ENCODE measurements around the gene RBP2. TPM values are rescaled to one million over a fixed set of nuclear protein-coding genes. Genes with fewer than 3 reads are reported as not detected.
"Not testable (repeated sequence)": the region's sequence is repeated elsewhere in the genome, so short reads cannot be mapped to it uniquely, and the experiment has no call there.

RBP2 gene
- total and polyA plus RNA-seq, 2 donors from 2014 or later, result 13.5 TPM; not detected in 1

DNA sequence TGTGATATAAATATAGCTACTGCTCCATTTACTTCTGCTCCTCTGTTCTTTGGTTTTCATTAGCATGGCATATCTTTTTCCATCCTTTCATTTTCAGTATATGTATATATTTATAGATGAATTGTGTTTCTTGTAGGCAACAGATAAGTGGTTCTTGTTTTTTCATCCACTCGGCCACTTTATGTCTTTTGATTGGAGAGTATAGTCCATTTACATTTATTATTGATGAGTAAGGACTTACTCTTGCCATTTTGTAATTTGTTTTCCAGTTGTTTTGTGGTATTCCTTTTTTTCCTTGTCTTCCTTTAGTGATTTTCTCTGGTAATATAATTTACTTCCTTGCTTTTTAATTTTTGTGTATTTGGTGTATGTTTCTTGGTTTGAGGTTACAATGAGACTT is 60.0 kb downstream of the RBP2 start:
- Histone ChIP-seq H3K9me3 (ENCODE audit: control insufficient read depth in 2 of 3, insufficient read depth in 1 of 3, low read length in 3 of 3) (peaks cover 0 to 10% (median 0%) of the 10 kb centered on the region in 3 donors), H3K9ac (ENCODE audit: low read length in 3 of 3) (no peak overlapping the region), H3K4me3 (ENCODE audit: low read length in 3 of 3) (no peak overlapping the region), H3K36me3 (ENCODE audit: control insufficient read depth in 2 of 3, insufficient read depth in 3 of 3, low read length in 3 of 3) (no peaks in the 10 kb centered on the region), H3K27ac (ENCODE audit: low read depth in 2 of 2, low read length in 2 of 2) (no peak overlapping the region), H3K4me1 (ENCODE audit: control insufficient read depth in 2 of 3, insufficient read depth in 2 of 3, low read depth in 1 of 3, low read length in 3 of 3) (no peaks in the 10 kb centered on the region), H3K27me3 (ENCODE audit: control insufficient read depth, insufficient read depth, low read length) (no peaks in the 10 kb centered on the region)
- TF ChIP-seq, protein P1, sequence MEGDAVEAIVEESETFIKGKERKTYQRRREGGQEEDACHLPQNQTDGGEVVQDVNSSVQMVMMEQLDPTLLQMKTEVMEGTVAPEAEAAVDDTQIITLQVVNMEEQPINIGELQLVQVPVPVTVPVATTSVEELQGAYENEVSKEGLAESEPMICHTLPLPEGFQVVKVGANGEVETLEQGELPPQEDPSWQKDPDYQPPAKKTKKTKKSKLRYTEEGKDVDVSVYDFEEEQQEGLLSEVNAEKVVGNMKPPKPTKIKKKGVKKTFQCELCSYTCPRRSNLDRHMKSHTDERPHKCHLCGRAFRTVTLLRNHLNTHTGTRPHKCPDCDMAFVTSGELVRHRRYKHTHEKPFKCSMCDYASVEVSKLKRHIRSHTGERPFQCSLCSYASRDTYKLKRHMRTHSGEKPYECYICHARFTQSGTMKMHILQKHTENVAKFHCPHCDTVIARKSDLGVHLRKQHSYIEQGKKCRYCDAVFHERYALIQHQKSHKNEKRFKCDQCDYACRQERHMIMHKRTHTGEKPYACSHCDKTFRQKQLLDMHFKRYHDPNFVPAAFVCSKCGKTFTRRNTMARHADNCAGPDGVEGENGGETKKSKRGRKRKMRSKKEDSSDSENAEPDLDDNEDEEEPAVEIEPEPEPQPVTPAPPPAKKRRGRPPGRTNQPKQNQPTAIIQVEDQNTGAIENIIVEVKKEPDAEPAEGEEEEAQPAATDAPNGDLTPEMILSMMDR (IDR thresholded peaks at IDR 0.05; ENCODE audit: borderline replicate concordance, extremely low read depth, insufficient read depth), result no peak
- intact Hi-C loops (cut with DNase I), result no loop called here
- no peak for DNase-seq
- no peak for FAIRE-seq

DNA sequence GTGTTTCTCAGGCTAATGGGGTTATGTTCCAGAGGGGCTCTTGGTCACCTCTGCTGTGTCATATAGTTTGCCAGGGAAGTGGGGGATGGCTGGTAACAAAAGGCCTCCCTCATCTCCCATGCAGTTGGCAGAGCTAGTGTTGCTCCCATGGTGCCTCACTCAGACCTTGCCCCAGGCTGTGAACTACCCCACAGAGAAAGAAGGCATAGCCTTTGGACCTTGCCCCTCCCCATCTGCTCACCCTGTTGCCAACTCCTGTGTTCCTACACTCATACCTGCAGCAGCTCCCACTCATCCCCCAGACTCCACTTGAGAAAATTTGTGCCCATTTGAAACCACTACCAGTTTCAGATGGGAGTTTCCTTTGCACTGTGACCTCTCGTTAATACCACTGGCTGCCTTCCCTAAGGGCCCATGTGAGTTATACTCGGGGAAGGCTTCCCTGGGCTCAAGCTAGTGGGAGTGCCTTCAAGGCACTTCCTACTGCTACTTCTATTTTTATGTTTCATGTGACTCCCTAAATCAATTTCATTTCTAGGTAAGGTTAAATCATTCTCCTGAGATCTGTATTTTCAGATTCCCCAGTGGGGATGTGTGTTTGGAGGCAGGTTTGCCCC is 61.6 kb downstream of the RBP2 start:
- FAIRE-seq (no peak), DNase-seq (no peak)
- Histone ChIP-seq H3K36me3 (ENCODE audit: control insufficient read depth in 2 of 3, insufficient read depth in 3 of 3, low read length in 3 of 3) (no peaks in the 10 kb centered on the region), H3K4me1 (ENCODE audit: control insufficient read depth in 2 of 3, insufficient read depth in 2 of 3, low read depth in 1 of 3, low read length in 3 of 3) (no peaks in the 10 kb centered on the region), H3K9me3 (ENCODE audit: control insufficient read depth in 2 of 3, insufficient read depth in 1 of 3, low read length in 3 of 3) (peaks cover 0 to 10% (median 0%) of the 10 kb centered on the region in 3 donors), H3K27me3 (ENCODE audit: control insufficient read depth, insufficient read depth, low read length) (no peaks in the 10 kb centered on the region), H3K27ac (ENCODE audit: low read depth in 2 of 2, low read length in 2 of 2) (no peak overlapping the region), H3K4me3 (ENCODE audit: low read length in 3 of 3) (no peak overlapping the region), H3K9ac (ENCODE audit: low read length in 3 of 3) (no peak overlapping the region)
- intact Hi-C loops (cut with DNase I), result no loop called here
- TF ChIP-seq, protein P1 (IDR thresholded peaks at IDR 0.05; ENCODE audit: borderline replicate concordance, extremely low read depth, insufficient read depth), result no peak

DNA sequence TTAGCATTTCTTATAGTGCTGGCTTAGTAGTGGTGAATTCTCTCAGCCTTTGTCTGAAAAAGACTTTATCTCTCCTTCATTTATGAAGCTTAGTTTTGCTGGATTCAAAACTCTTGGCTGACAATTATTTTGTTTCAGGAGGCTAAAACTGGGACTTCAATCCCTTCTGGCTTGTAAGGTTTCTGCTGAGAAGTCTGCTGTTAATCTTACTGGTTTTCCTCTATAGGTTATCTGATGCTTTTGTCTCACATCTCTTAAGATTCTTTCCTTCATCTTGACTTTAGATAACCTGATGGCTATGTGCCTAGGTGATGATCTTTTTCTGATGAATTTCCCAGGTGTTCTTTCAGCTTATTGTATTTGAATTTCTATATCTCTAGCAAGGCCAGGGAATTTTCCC is 63.4 kb downstream of the RBP2 start:
- DNase-seq; intact Hi-C loops (cut with DNase I); FAIRE-seq; H3K27me3 ChIP-seq (ENCODE audit: control insufficient read depth, insufficient read depth, low read length); H3K4me3 ChIP-seq (ENCODE audit: low read length in 3 of 3); H3K27ac ChIP-seq (ENCODE audit: low read depth in 2 of 2, low read length in 2 of 2); H3K36me3 ChIP-seq (ENCODE audit: control insufficient read depth in 2 of 3, insufficient read depth in 3 of 3, low read length in 3 of 3); H3K9ac ChIP-seq (ENCODE audit: low read length in 3 of 3); H3K4me1 ChIP-seq (ENCODE audit: control insufficient read depth in 2 of 3, insufficient read depth in 2 of 3, low read depth in 1 of 3, low read length in 3 of 3): not testable (repeated sequence)
- peaks cover 0 to 10% (median 0%) of the 10 kb centered on the region in 3 donors for H3K9me3 ChIP-seq (ENCODE audit: control insufficient read depth in 2 of 3, insufficient read depth in 1 of 3, low read length in 3 of 3)

Other genes starting within 250 kb of the RBP2 start
- 36.7 TPM for gene MRPS22, start 132.5 kb downstream of the RBP2 start, total RNA-seq
- gene MRPS22, start 132.5 kb downstream of the RBP2 start, polyA plus RNA-seq (ENCODE audit: insufficient read depth, low read depth, low replicate concordance), result 58.7 TPM
- gene COPB2, start 86.9 kb downstream of the RBP2 start, total RNA-seq, result 124 TPM
- gene COPB2, start 86.9 kb downstream of the RBP2 start, polyA plus RNA-seq (ENCODE audit: insufficient read depth, low read depth, low replicate concordance), result 47.3 TPM
- 31.8 TPM for gene RBP1, start 63.2 kb upstream of the RBP2 start, total RNA-seq
- 49.2 TPM for gene RBP1, start 63.2 kb upstream of the RBP2 start, polyA plus RNA-seq (ENCODE audit: insufficient read depth, low read depth, low replicate concordance)
- gene NMNAT3, start 201.5 kb upstream of the RBP2 start, total RNA-seq, result 6.4 TPM
- 13.8 TPM for gene NMNAT3, start 201.5 kb upstream of the RBP2 start, polyA plus RNA-seq (ENCODE audit: insufficient read depth, low read depth, low replicate concordance)

Measured in kidney (tissue), 14 donors.